K562 (cell line): ENCODE results near the gene NXF2B. TPM values are rescaled to one million over a fixed set of nuclear protein-coding genes. Genes with fewer than 3 reads are reported as not detected.

Experiments
- ATAC-seq: fragments of 200-7000 bp; cut with Tn5 transposase; 3 replicates; pipeline ENCODE4 v1.9.1; 2020; ENCODE audit warnings: moderate library complexity
- BruUV-seq: library from RNA; stranded (reverse); fragments of 400-500 nt; replicated peaks from 2 replicates; lab custom pipeline; 2021; lab: Mats Ljungman, UMichigan
- CTCF ChIA-PET: fragments of 300-600 bp; formaldehyde crosslinking; extraction: SDS; loops from one replicate; lab custom pipeline; 2021; ENCODE audit warnings: low intra/inter-chr PET ratio; lab: Yijun Ruan, JAX
- POLR2A ChIA-PET: fragments of 300-600, 350-650 bp; sonication (Branson Sonifier 250); formaldehyde crosslinking; extraction: SDS; loops from one replicate; lab custom pipeline; 2021; ENCODE audit warnings: antibody characterized with exemption, inconsistent platforms; lab: Yijun Ruan, JAX
- DNase-seq, 4 experiments: peaks; one replicate each; pipeline versions ENCODE4 v3.0.0 to v3.0.0-alpha.2; 2011 to 2018; ENCODE audit warnings: low spot score in 3 of 4, mixed read lengths in 3 of 4; ENCODE audit errors: extremely low read depth in 1 of 4
- FAIRE-seq: peaks from 2 replicates; lab custom pipeline; 2011; peaks lifted over from hg19 to GRCh38; lab: Jason Lieb, UNC
- H2AFZ ChIP-seq: 2 replicates; pipeline ENCODE4 v1.6.0; 2011; ENCODE audit warnings: low read depth, low read length, control low read depth, inconsistent platforms
- H3K27ac ChIP-seq: fragments of 200-600 bp; 3 replicates; pipeline ENCODE4 v1.8.0; 2011; ENCODE audit warnings: low read depth, mild to moderate bottlenecking, control low read depth, inconsistent platforms, low read length, moderate library complexity, mixed read lengths; ENCODE audit errors: extremely low read depth
- H3K27me3 ChIP-seq, 2 experiments: fragments of 300-600 bp in 1 of 2; 2 replicates in 1 of 2; 3 replicates in 1 of 2; pipeline versions ENCODE4 v1.6.0 to v1.8.0; 2011; ENCODE audit warnings: inconsistent platforms in 2 of 2, low read length in 2 of 2, mild to moderate bottlenecking in 1 of 2, mixed read lengths in 1 of 2, moderate library complexity in 1 of 2; ENCODE audit not compliant: control insufficient read depth in 2 of 2, insufficient read depth in 2 of 2
- H3K36me3 ChIP-seq: fragments of 300-600 bp; 3 replicates; pipeline ENCODE4 v1.8.0; 2011; ENCODE audit warnings: mild to moderate bottlenecking, low read length, inconsistent platforms; ENCODE audit not compliant: control insufficient read depth, insufficient read depth
- H3K4me1 ChIP-seq, 2 experiments: fragments of 200-600 bp in 1 of 2; replicated peaks in 1 of 2; 2 replicates in 1 of 2; 3 replicates in 1 of 2; pipeline versions ENCODE4 v1.5.1 to v1.8.0; 2011; ENCODE audit warnings: inconsistent platforms in 2 of 2, low read length in 2 of 2, mild to moderate bottlenecking in 1 of 2, mixed read lengths in 1 of 2, moderate library complexity in 1 of 2; ENCODE audit not compliant: control insufficient read depth in 2 of 2, insufficient read depth in 2 of 2
- H3K4me2 ChIP-seq: 2 replicates; pipeline ENCODE4 v1.6.1; 2011; ENCODE audit warnings: low read length, control low read depth, inconsistent platforms, mixed read lengths; ENCODE audit not compliant: insufficient read depth
- H3K4me3 ChIP-seq: fragments of 200-600 bp; sonication (generic), shearing (Covaris generic); 2 replicates; pipeline ENCODE4 v1.5.1; 2016; ENCODE audit warnings: control low read depth, inconsistent platforms
- H3K79me2 ChIP-seq: fragments of 200-600 bp; 3 replicates; pipeline ENCODE4 v1.8.0; 2011; ENCODE audit warnings: low read length, inconsistent platforms; ENCODE audit not compliant: control insufficient read depth, insufficient read depth
- H3K9ac ChIP-seq, 2 experiments: 2 replicates each; pipeline versions ENCODE4 v1.6.0 to v1.6.1; 2011; ENCODE audit warnings: low read depth in 2 of 2, low read length in 2 of 2, control low read depth in 1 of 2, inconsistent platforms in 1 of 2, mild to moderate bottlenecking in 1 of 2, mixed read lengths in 1 of 2; ENCODE audit not compliant: insufficient read depth in 1 of 2
- H3K9me1 ChIP-seq: one replicate; pipeline ENCODE4 v1.6.0; 2011; ENCODE audit warnings: inconsistent platforms, mild to moderate bottlenecking, low read length, moderate library complexity; ENCODE audit not compliant: control insufficient read depth, insufficient read depth
- H3K9me3 ChIP-seq: replicated peaks from 2 replicates; pipeline ENCODE4 v1.5.1; 2011; ENCODE audit warnings: low read depth, low read length, inconsistent platforms; ENCODE audit not compliant: control insufficient read depth, insufficient read depth
- H4K20me1 ChIP-seq: replicated peaks from 2 replicates; pipeline ENCODE4 v1.6.1; 2011; ENCODE audit warnings: low read length, inconsistent platforms, mixed read lengths; ENCODE audit not compliant: control insufficient read depth, insufficient read depth
- CHD2 ChIP-seq: IDR thresholded peaks from 2 replicates; pipeline ENCODE4 v1.6.1; 2011; ENCODE audit warnings: low read depth, low read length
- COPS2 ChIP-seq: fragments of 450-650 bp; conservative IDR thresholded peaks from 2 replicates; pipeline ENCODE4 v1.6.1; 2016; ENCODE audit warnings: mild to moderate bottlenecking, moderate library complexity
- HES1 ChIP-seq: fragments of 450-650 bp; IDR thresholded peaks from 2 replicates; pipeline ENCODE4 v1.6.1; 2016; ENCODE audit warnings: low read depth, mild to moderate bottlenecking, moderate library complexity
- HMGXB4 ChIP-seq: sonication (generic); formaldehyde crosslinking; IDR thresholded peaks from 2 replicates; pipeline ENCODE4 v1.8.1; 2023; ENCODE audit warnings: mild to moderate bottlenecking, missing genetic modification reagents
- HSF4 ChIP-seq: fragments of 250-450 bp; sonication (Bioruptor Pico); IDR thresholded peaks from 2 replicates; pipeline ENCODE4 v2.1.2; 2022; ENCODE audit warnings: mild to moderate bottlenecking, moderate library complexity, borderline replicate concordance
- ID3 ChIP-seq, 2 experiments: fragments of 250-450 bp in 1 of 2; fragments of 450-650 bp in 1 of 2; sonication (Bioruptor Pico) in 1 of 2; IDR thresholded peaks; 2 replicates each; pipeline versions ENCODE4 v1.6.1 to v1.8.0; 2016 to 2021; ENCODE audit warnings: mild to moderate bottlenecking in 2 of 2, moderate library complexity in 2 of 2, missing compliant biosample characterization in 1 of 2, missing genetic modification characterization in 1 of 2
- JUNB ChIP-seq: fragments of 450-650 bp; formaldehyde crosslinking; conservative IDR thresholded peaks from 2 replicates; pipeline ENCODE4 v1.4.0; 2020; ENCODE audit warnings: mild to moderate bottlenecking
- MED1 ChIP-seq: sonication (generic); formaldehyde crosslinking; IDR thresholded peaks from 2 replicates; pipeline ENCODE4 v1.8.1; 2023; ENCODE audit warnings: missing genetic modification reagents, borderline replicate concordance
- MTF1 ChIP-seq: fragments of 250-450 bp; sonication (Bioruptor Pico); IDR thresholded peaks from 2 replicates; pipeline ENCODE4 v1.9.0; 2021; ENCODE audit warnings: moderate library complexity, mild to moderate bottlenecking, inconsistent platforms, borderline replicate concordance
- NCOA1 ChIP-seq: fragments of 450-650 bp; IDR thresholded peaks from 2 replicates; pipeline ENCODE4 v1.6.1; 2016; ENCODE audit warnings: low read depth
- RBM22 ChIP-seq: fragments of 200-400 bp; formaldehyde crosslinking; IDR thresholded peaks from 2 replicates; pipeline ENCODE4 v1.6.1; 2018; ENCODE audit warnings: low read length, low read depth; ENCODE audit not compliant: poor library complexity, severe bottlenecking
- SAFB2 ChIP-seq: fragments of 200-400 bp; formaldehyde crosslinking; IDR thresholded peaks from 2 replicates; pipeline ENCODE4 v1.6.1; 2018; ENCODE audit warnings: borderline replicate concordance, low read length, low read depth, moderate library complexity; ENCODE audit not compliant: severe bottlenecking
- TRIM24 ChIP-seq, 2 experiments: fragments of 450-650 bp; IDR thresholded peaks; 2 replicates each; pipeline ENCODE4 v1.6.1; 2016
- ZBTB12 ChIP-seq: fragments of 250-450 bp; sonication (Bioruptor Pico); IDR thresholded peaks from 2 replicates; pipeline ENCODE4 v1.4.0; 2020
- ZBTB5 ChIP-seq: fragments of 450-650 bp; IDR thresholded peaks from 2 replicates; pipeline ENCODE4 v1.6.1; 2017; ENCODE audit warnings: antibody characterized with exemption
- ZKSCAN3 ChIP-seq: fragments of 250-450 bp; sonication (Bioruptor Pico); IDR thresholded peaks from 2 replicates; pipeline ENCODE4 v1.4.0; 2020
- ZNF184 ChIP-seq: sonication (generic); formaldehyde crosslinking; IDR thresholded peaks from 2 replicates; pipeline ENCODE4 v1.5.0; 2020; ENCODE audit warnings: missing genetic modification reagents
- ZNF253 ChIP-seq: fragments of 250-450 bp; sonication (Bioruptor Pico); conservative IDR thresholded peaks from 2 replicates; pipeline ENCODE4 v1.6.1; 2021; ENCODE audit warnings: mild to moderate bottlenecking
- ZNF311 ChIP-seq: fragments of 250-450 bp; sonication (Bioruptor Pico); IDR thresholded peaks from 2 replicates; pipeline ENCODE4 v1.4.0; 2020; ENCODE audit warnings: mild to moderate bottlenecking, moderate library complexity
- WGBS: fragments of 100-300 bp; shearing (Covaris generic); methylation state at CpG from one replicate; pipeline ENCODE4 v1.1.6; 2016; ENCODE audit warnings: low coverage, mixed read lengths; ENCODE audit not compliant: insufficient coverage; ENCODE audit errors: missing lambda C conversion rate; 5-methylcytosine and 5-hydroxymethylcytosine counted together
- in situ Hi-C: fragments of 300-500 bp; cut with MboI; formaldehyde crosslinking; loops from 4 replicates; pipeline ENCODE4 v1.15.0; 2018; ENCODE audit warnings: inconsistent platforms, mixed read lengths
- intact Hi-C: fragments of 100-400 bp; cut with micrococcal nuclease; formaldehyde crosslinking; loops from 2 replicates; pipeline ENCODE4 v1.14.2; 2022
- polyA plus RNA-seq, 8 experiments: library from polyadenylated mRNA; depleted of rRNA in 4 of 8; stranded (reverse) in 5 of 8; unstranded in 3 of 8; fragments of >200 nt; fragmentation: Nextera tagmentation in 2 of 8; fragmentation: Illumina TruSeq in 1 of 8; extraction: Ambion mirVana in 2 of 8; extraction: Trizol in 1 of 8; gene quantifications; 2 replicates each; pipeline versions ENCODE4 v1.2.1 to v1.2.3, GENCODE V29; 2011 to 2014; ENCODE audit warnings: inconsistent platforms in 1 of 8, missing spikeins in 1 of 8
- total RNA-seq, 7 experiments: library from RNA; depleted of rRNA in 6 of 7; stranded (reverse); fragments of >200 nt in 6 of 7; fragmentation: Illumina TruSeq in 2 of 7; extraction: Trizol in 2 of 7; gene quantifications; 2 replicates each; pipeline versions ENCODE4 v1.2.1 to v1.2.3, GENCODE V29; 2011 to 2021; ENCODE audit warnings: low replicate concordance in 1 of 7

NXF2B gene
- total and polyA plus RNA-seq, 9 of the 15 experiments (the other 6 are each of a cell fraction or from before 2014, with no cell fraction given) = 0.91 to 16.1 (median 5.8) TPM

GRCh38 chrX:102338162-102338561, 101.6 kb downstream of the NXF2B start:
- Histone ChIP-seq H4K20me1 (no peaks in the 10 kb centered on the region), H3K4me3 (no peak overlapping the region), H3K9me1 (no peaks in the 10 kb centered on the region), H3K79me2 (no peaks in the 10 kb centered on the region), H2AFZ (no peak overlapping the region), H3K36me3 (no peaks in the 10 kb centered on the region), H3K9me3 (no peaks in the 10 kb centered on the region), H3K27ac (no peak overlapping the region), H3K9ac (no peak overlapping the region), H3K27me3 (no peaks in the 10 kb centered on the region), H3K4me1 (no peaks in the 10 kb centered on the region), H3K4me2 (no peak overlapping the region)
- FAIRE-seq = no peak
- BruUV-seq = no TSS peak
- intact Hi-C loops = no loop called here
- 0% methylated on average over 4 of the region's 4 CpGs for WGBS
- in situ Hi-C loops = no loop called here
- ChIA-PET CTCF (no interaction called here), POLR2A (no interaction called here)
- no peak for ATAC-seq
- no peak for DNase-seq
- TF ChIP-seq ZKSCAN3 (CRISPR knock-in tag) = no peak
- TF ChIP-seq ZNF311 (CRISPR knock-in tag) = no peak
- TF ChIP-seq HMGXB4 (CRISPR knock-in tag) = no peak
- TF ChIP-seq MTF1 (CRISPR knock-in tag) = no peak
- TF ChIP-seq TRIM24 (IDR thresholded peaks at IDR 0.05) = no peak
- TF ChIP-seq ZNF184 (CRISPR knock-in tag) = no peak
- TF ChIP-seq MED1 (CRISPR knock-in tag) = no peak
- TF ChIP-seq COPS2 = no peak
- no peak for TF ChIP-seq ZNF253 (CRISPR knock-in tag)
- TF ChIP-seq ZBTB5 = no peak
- no peak for TF ChIP-seq ZBTB12
- no peak for TF ChIP-seq RBM22
- no peak for TF ChIP-seq HSF4 (CRISPR knock-in tag)
- no peak for TF ChIP-seq NCOA1
- no peak for TF ChIP-seq CHD2
- TF ChIP-seq SAFB2 = no peak
- no peak for TF ChIP-seq JUNB
- no peak for TF ChIP-seq HES1
- no peak for TF ChIP-seq ID3 (CRISPR knock-in tag; IDR thresholded peaks at IDR 0.05)
- TF ChIP-seq ID3 (tag; IDR thresholded peaks at IDR 0.05) = no peak
